Prostate gland (tissue), 2 donors: ENCODE data around the gene IMMP2L.

ENCODE experiments used
- POLR2A ChIP-seq: fragments of 450-650 bp; IDR thresholded peaks from one replicate; pipeline ENCODE4 v1.6.1; 2016; ENCODE audit warnings: antibody characterized with exemption, mild to moderate bottlenecking
- POLR2AphosphoS5 ChIP-seq: sonication (generic); formaldehyde crosslinking; IDR thresholded peaks from one replicate; pipeline ENCODE4 v1.6.1; 2017; ENCODE audit warnings: antibody characterized with exemption
- TF ChIP-seq, protein P1 (sequence below), 4 experiments: fragments of 200-600 bp in 2 of 4; fragments of 450-650 bp in 2 of 4; sonication (generic) in 2 of 4; IDR thresholded peaks; 1 replicate in 3 of 4; 2 replicates in 1 of 4; pipeline ENCODE4 v1.5.1; 2016 to 2019; ENCODE audit warnings: antibody characterized with exemption in 4 of 4, mild to moderate bottlenecking in 2 of 4, moderate library complexity in 2 of 4

DNA sequence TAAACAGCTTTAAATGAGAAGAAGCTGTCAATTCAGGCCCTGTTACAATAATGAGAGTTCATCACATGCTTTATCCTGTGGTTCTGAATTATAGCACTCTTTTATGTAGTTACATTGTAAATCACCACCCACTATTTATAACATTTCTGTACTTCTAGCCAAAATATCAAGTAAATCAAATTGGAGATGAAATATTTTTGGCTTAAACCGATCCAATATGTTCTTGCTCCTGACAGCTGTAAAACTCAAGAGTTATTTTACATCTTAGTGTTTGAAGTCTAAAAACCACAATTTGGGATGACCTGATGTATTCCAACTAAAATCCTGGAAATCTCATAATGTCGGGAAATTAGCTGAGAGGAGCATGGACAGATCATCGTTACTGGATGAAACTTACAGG lies 842.6 kb downstream of the IMMP2L start:
- TF ChIP-seq, protein P1, sequence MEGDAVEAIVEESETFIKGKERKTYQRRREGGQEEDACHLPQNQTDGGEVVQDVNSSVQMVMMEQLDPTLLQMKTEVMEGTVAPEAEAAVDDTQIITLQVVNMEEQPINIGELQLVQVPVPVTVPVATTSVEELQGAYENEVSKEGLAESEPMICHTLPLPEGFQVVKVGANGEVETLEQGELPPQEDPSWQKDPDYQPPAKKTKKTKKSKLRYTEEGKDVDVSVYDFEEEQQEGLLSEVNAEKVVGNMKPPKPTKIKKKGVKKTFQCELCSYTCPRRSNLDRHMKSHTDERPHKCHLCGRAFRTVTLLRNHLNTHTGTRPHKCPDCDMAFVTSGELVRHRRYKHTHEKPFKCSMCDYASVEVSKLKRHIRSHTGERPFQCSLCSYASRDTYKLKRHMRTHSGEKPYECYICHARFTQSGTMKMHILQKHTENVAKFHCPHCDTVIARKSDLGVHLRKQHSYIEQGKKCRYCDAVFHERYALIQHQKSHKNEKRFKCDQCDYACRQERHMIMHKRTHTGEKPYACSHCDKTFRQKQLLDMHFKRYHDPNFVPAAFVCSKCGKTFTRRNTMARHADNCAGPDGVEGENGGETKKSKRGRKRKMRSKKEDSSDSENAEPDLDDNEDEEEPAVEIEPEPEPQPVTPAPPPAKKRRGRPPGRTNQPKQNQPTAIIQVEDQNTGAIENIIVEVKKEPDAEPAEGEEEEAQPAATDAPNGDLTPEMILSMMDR (IDR thresholded peaks at IDR 0.05), result no peak
- no peak for TF ChIP-seq POLR2AphosphoS5
- TF ChIP-seq POLR2A, result no peak
